Uterus (tissue), 4 donors: Measurements from ENCODE around the gene PSMD8. TPM values are rescaled to one million over a fixed set of nuclear protein-coding genes. Genes with fewer than 3 reads are reported as not detected.

ENCODE experiments used
- DNase-seq, 2 donors: peaks; one replicate each; pipeline ENCODE4 v3.0.0-alpha.2; 2019 to 2020
- H3K27ac ChIP-seq, 2 donors: fragments of 200-600 bp; sonication (generic); 1 replicate in 1 of 2; 2 replicates in 1 of 2; pipeline ENCODE4 v1.5.1; 2016 to 2018
- H3K27me3 ChIP-seq, 2 donors: fragments of 200-600 bp; sonication (generic); one replicate each; pipeline ENCODE4 v1.5.1; 2018 to 2019; ENCODE audit warnings: control low read depth in 1 of 2
- H3K36me3 ChIP-seq, 2 donors: fragments of 200-600 bp; sonication (generic); one replicate each; pipeline ENCODE4 v1.5.1; 2019; ENCODE audit warnings: control low read depth in 1 of 2
- H3K4me1 ChIP-seq, 2 donors: fragments of 200-600 bp; sonication (generic); one replicate each; pipeline ENCODE4 v1.5.1; 2018 to 2019; ENCODE audit warnings: control low read depth in 1 of 2
- H3K4me3 ChIP-seq, 2 donors: fragments of 200-600 bp; sonication (generic); 1 replicate in 1 of 2; 2 replicates in 1 of 2; pipeline ENCODE4 v1.5.1; 2018 to 2019; ENCODE audit warnings: mild to moderate bottlenecking in 1 of 2
- H3K9me3 ChIP-seq, 2 donors: fragments of 200-600 bp; sonication (generic); one replicate each; pipeline ENCODE4 v1.5.1; 2019; ENCODE audit warnings: control low read depth in 1 of 2
- CTCF ChIP-seq, 4 experiments: fragments of 200-600 bp in 2 of 4; fragments of 450-650 bp in 2 of 4; sonication (generic) in 2 of 4; IDR thresholded peaks; one replicate each; pipeline ENCODE4 v1.5.1; 2016 to 2019; ENCODE audit warnings: antibody characterized with exemption in 4 of 4, mild to moderate bottlenecking in 2 of 4, moderate library complexity in 1 of 4
- POLR2A ChIP-seq, 2 donors: fragments of 450-650 bp; IDR thresholded peaks; one replicate each; pipeline ENCODE4 v1.6.1; 2016; ENCODE audit warnings: antibody characterized with exemption in 2 of 2, mild to moderate bottlenecking in 1 of 2, moderate library complexity in 1 of 2
- intact Hi-C: fragments of 100-400 bp; cut with DNase I; formaldehyde crosslinking; loops from one replicate; pipeline ENCODE4 v1.15.1; 2023; ENCODE audit warnings: low total_unique reads
- total RNA-seq, 4 donors: library from RNA; depleted of rRNA in 3 of 4; stranded (reverse); fragments of >200 nt in 3 of 4; gene quantifications; one replicate each; pipeline versions ENCODE4 v1.1.0 to v1.2.4, GENCODE V29; 2014 to 2023
- donor health status: DM: yes; HTN: yes; CAD: no.

The PSMD8 gene
- total RNA-seq, 4 donors from 2014 or later, result 67.4 to 156 (median 128) TPM

- Histone ChIP-seq H3K4me1 (peaks cover 3 to 15% of the 10 kb centered on the region in 2 donors), H3K4me3 (peak overlapping the region; percentile 85 to 93), H3K27ac (no peak overlapping the region), H3K36me3 (no peaks in the 10 kb centered on the region), H3K9me3 (no peaks in the 10 kb centered on the region), H3K27me3 (no peaks in the 10 kb centered on the region)
- no peak for TF ChIP-seq POLR2A (IDR thresholded peaks at IDR 0.05)
- TF ChIP-seq CTCF (IDR thresholded peaks at IDR 0.05), result no peak
- intact Hi-C loops, result no loop called here
- DNase-seq, result no peak
Measured at GRCh38 chr19:38375748-38376147, 1.4 kb downstream of the PSMD8 start.

- Histone ChIP-seq H3K27me3 (no peaks in the 10 kb centered on the region), H3K36me3 (no peaks in the 10 kb centered on the region), H3K27ac (no peak overlapping the region), H3K4me3 (no peak overlapping the region), H3K9me3 (no peaks in the 10 kb centered on the region), H3K4me1 (peaks cover 3 to 15% of the 10 kb centered on the region in 2 donors)
- intact Hi-C loops, result no loop called here
- no peak for DNase-seq
- TF ChIP-seq CTCF (IDR thresholded peaks at IDR 0.05) (no peak), POLR2A (IDR thresholded peaks at IDR 0.05) (no peak)
Measured at GRCh38 chr19:38376576-38376975, 2.2 kb downstream of the PSMD8 start.

GRCh38 chr19:38377052-38377451, 2.7 kb downstream of the PSMD8 start:
- Histone ChIP-seq H3K36me3 (no peaks in the 10 kb centered on the region), H3K27me3 (no peaks in the 10 kb centered on the region)

GRCh38 chr19:38378866-38379265, 4.5 kb downstream of the PSMD8 start:
- intact Hi-C loops, result no loop called here
- peaks cover 3 to 15% of the 10 kb centered on the region in 2 donors for H3K4me1 ChIP-seq
- H3K4me3 ChIP-seq, result no peak overlapping the region
- H3K27me3 ChIP-seq, result no peaks in the 10 kb centered on the region
- no peaks in the 10 kb centered on the region for H3K36me3 ChIP-seq
- no peak for TF ChIP-seq CTCF (IDR thresholded peaks at IDR 0.05)
- no peak for TF ChIP-seq POLR2A (IDR thresholded peaks at IDR 0.05)
- DNase-seq, result no peak
- no peak overlapping the region for H3K27ac ChIP-seq
- H3K9me3 ChIP-seq, result no peaks in the 10 kb centered on the region

More at GRCh38 chr19:38377052-38377451, 2.7 kb downstream of the PSMD8 start:
- intact Hi-C loops, result no loop called here
- DNase-seq, result no peak
- Histone ChIP-seq H3K4me1 (peaks cover 3 to 15% of the 10 kb centered on the region in 2 donors), H3K9me3 (no peaks in the 10 kb centered on the region), H3K27ac (no peak overlapping the region), H3K4me3 (no peak overlapping the region)
- TF ChIP-seq POLR2A (IDR thresholded peaks at IDR 0.05) (no peak), CTCF (IDR thresholded peaks at IDR 0.05) (no peak)

GRCh38 chr19:38381138-38381537, 6.8 kb downstream of the PSMD8 start:
- Histone ChIP-seq H3K36me3 (no peaks in the 10 kb centered on the region), H3K9me3 (no peaks in the 10 kb centered on the region)
- DNase-seq, result no peak

More at GRCh38 chr19:38381138-38381537, 6.8 kb downstream of the PSMD8 start:
- Histone ChIP-seq H3K4me1 (peaks cover 0 to 5% of the 10 kb centered on the region in 2 donors), H3K27me3 (no peaks in the 10 kb centered on the region), H3K4me3 (no peak overlapping the region), H3K27ac (no peak overlapping the region)
- intact Hi-C loops, result no loop called here
- TF ChIP-seq CTCF (IDR thresholded peaks at IDR 0.05), result no peak
- TF ChIP-seq POLR2A (IDR thresholded peaks at IDR 0.05), result no peak
